OCI-LY3 (cell line): Measurements from ENCODE around the gene DNM3.

Experiments used
- H2AFZ ChIP-seq: fragments of 200-600, 300-600 bp; shearing (Covaris generic); 2 replicates; pipeline ENCODE4 v1.6.0; 2014; ENCODE audit warnings: antibody characterized with exemption, low read depth, low read length
- H3K27ac ChIP-seq: fragments of 200-600, 300-600 bp; sonication (generic); 2 replicates; pipeline ENCODE4 v1.5.1; 2014; ENCODE audit warnings: mild to moderate bottlenecking, low read length, moderate library complexity, mixed read lengths
- H3K27me3 ChIP-seq: fragments of 200-600, 300-600 bp; sonication (generic); 2 replicates; pipeline ENCODE4 v1.6.1; 2014; ENCODE audit warnings: low read depth, low read length, mixed read lengths
- H3K36me3 ChIP-seq: fragments of 200-600, 300-600 bp; sonication (generic); replicated peaks from 2 replicates; pipeline ENCODE3; 2014; ENCODE audit warnings: low read depth, low read length, mixed read lengths
- H3K4me1 ChIP-seq: fragments of 300-600, 200-600 bp; sonication (generic); 2 replicates; pipeline ENCODE4 v1.6.1; 2014; ENCODE audit warnings: low read length, mixed read lengths
- H3K4me2 ChIP-seq: fragments of 200-600, 300-600 bp; sonication (generic); 2 replicates; pipeline ENCODE4 v1.6.1; 2014; ENCODE audit warnings: low read length, mixed read lengths
- H3K4me3 ChIP-seq: fragments of 300-600, 200-600 bp; sonication (generic); 2 replicates; pipeline ENCODE4 v1.5.1; 2014; ENCODE audit warnings: antibody characterized with exemption, mild to moderate bottlenecking, low read length, moderate library complexity
- H3K79me2 ChIP-seq: fragments of 300-600, 200-600 bp; shearing (Covaris generic); 2 replicates; pipeline ENCODE4 v1.6.1; 2014; ENCODE audit warnings: mild to moderate bottlenecking, low read length, mixed read lengths
- H3K9ac ChIP-seq: fragments of 300-600, 200-600 bp; shearing (Covaris generic); 2 replicates; pipeline ENCODE4 v1.6.0; 2014; ENCODE audit warnings: mild to moderate bottlenecking, low read length, moderate library complexity
- H3K9me3 ChIP-seq: fragments of 200-600, 300-600 bp; shearing (Covaris generic); 2 replicates; pipeline ENCODE4 v1.6.1; 2014; ENCODE audit warnings: low read length, mixed read lengths; ENCODE audit not compliant: insufficient read depth
- H4K20me1 ChIP-seq: fragments of 200-600, 300-600 bp; sonication (generic); 2 replicates; pipeline ENCODE4 v1.6.1; 2016; ENCODE audit warnings: low read length, mixed read lengths; ENCODE audit not compliant: insufficient read depth
- CTCF ChIP-seq: fragments of 200-600, 300-600 bp; sonication (generic); IDR thresholded peaks from 2 replicates; pipeline ENCODE4 v1.5.1; 2014; ENCODE audit warnings: antibody characterized with exemption, low read length, low read depth
- EZH2phosphoT487 ChIP-seq: fragments of 200-600 bp; shearing (Covaris generic); IDR thresholded peaks from 2 replicates; pipeline ENCODE4 v1.6.1; 2018; ENCODE audit warnings: antibody characterized with exemption, mixed run types, low read depth

DNM3 gene

GRCh38 chr1:172178886-172179285, 337.6 kb downstream of the DNM3 start:
- H3K9me3 ChIP-seq: no peaks in the 10 kb centered on the region
- no peaks in the 10 kb centered on the region for H4K20me1 ChIP-seq
- TF ChIP-seq EZH2phosphoT487 (no peak), CTCF (no peak)
- H3K79me2 ChIP-seq: no peaks in the 10 kb centered on the region
- H3K4me2 ChIP-seq: no peak overlapping the region
- H3K4me3 ChIP-seq: no peak overlapping the region
- no peaks in the 10 kb centered on the region for H3K27me3 ChIP-seq
- peaks cover 41% of the 10 kb centered on the region for H3K4me1 ChIP-seq
- no peak overlapping the region for H2AFZ ChIP-seq
- no peaks in the 10 kb centered on the region for H3K36me3 ChIP-seq
- H3K9ac ChIP-seq: no peak overlapping the region
- H3K27ac ChIP-seq: no peak overlapping the region

GRCh38 chr1:172179918-172180317, 338.6 kb downstream of the DNM3 start:
- H3K9me3 ChIP-seq: no peaks in the 10 kb centered on the region
- no peaks in the 10 kb centered on the region for H3K36me3 ChIP-seq
- H3K4me2 ChIP-seq: peak overlapping the region; percentile 88; the same call in 1 of the 2 replicates
- H3K27ac ChIP-seq: peak overlapping the region; percentile 93
- peak overlapping the region; percentile 66; the same call in 1 of the 2 replicates for H3K4me3 ChIP-seq
- H3K4me1 ChIP-seq: peaks cover 52% of the 10 kb centered on the region
- no peaks in the 10 kb centered on the region for H3K79me2 ChIP-seq
- TF ChIP-seq EZH2phosphoT487 (no peak), CTCF (no peak)
- no peaks in the 10 kb centered on the region for H3K27me3 ChIP-seq
- no peaks in the 10 kb centered on the region for H4K20me1 ChIP-seq
- no peak overlapping the region for H2AFZ ChIP-seq
- H3K9ac ChIP-seq: 0 out of 2 replicates have a peak overlapping the region, but pooled peaks have one; percentile 64

GRCh38 chr1:172180501-172181285, 339.4 kb downstream of the DNM3 start:
- Histone ChIP-seq H4K20me1 (no peaks in the 10 kb centered on the region), H3K4me3 (peak overlapping the region; percentile 66), H3K4me2 (peak overlapping the region; percentile 88), H3K27ac (peak overlapping the region; percentile 93), H3K9me3 (no peaks in the 10 kb centered on the region), H3K27me3 (no peaks in the 10 kb centered on the region), H3K4me1 (peaks cover 59% of the 10 kb centered on the region), H2AFZ (peak overlapping the region; percentile 86), H3K9ac (peak overlapping the region; percentile 64), H3K79me2 (no peaks in the 10 kb centered on the region), H3K36me3 (no peaks in the 10 kb centered on the region)
- no peak for TF ChIP-seq EZH2phosphoT487
- no peak for TF ChIP-seq CTCF

- H3K27ac ChIP-seq: peak overlapping the region; percentile 59
- H4K20me1 ChIP-seq: no peaks in the 10 kb centered on the region
- peaks cover 71% of the 10 kb centered on the region for H3K4me1 ChIP-seq
- H2AFZ ChIP-seq: 0 out of 2 replicates have a peak overlapping the region, but pooled peaks have one; percentile 25
- H3K27me3 ChIP-seq: no peaks in the 10 kb centered on the region
- peak overlapping the region; percentile 60 for H3K4me2 ChIP-seq
- no peaks in the 10 kb centered on the region for H3K36me3 ChIP-seq
- H3K79me2 ChIP-seq: no peaks in the 10 kb centered on the region
- TF ChIP-seq CTCF (no peak), EZH2phosphoT487 (no peak)
- no peak overlapping the region for H3K9ac ChIP-seq
- no peaks in the 10 kb centered on the region for H3K9me3 ChIP-seq
- no peak overlapping the region for H3K4me3 ChIP-seq
These were observed 343.4 kb downstream of the DNM3 start for GRCh38 chr1:172184506-172185191.
